AG08396 (cell line): Measurements from ENCODE around the gene IGDCC3.
A peak's percentile ranks its signal among the peaks of the same experiment; 100 is the strongest.

Experiments
- DNase-seq: peaks from one replicate; pipeline ENCODE4 v3.0.0; 2012; ENCODE audit warnings: low spot score, mixed read lengths

Gene IGDCC3

DNA sequence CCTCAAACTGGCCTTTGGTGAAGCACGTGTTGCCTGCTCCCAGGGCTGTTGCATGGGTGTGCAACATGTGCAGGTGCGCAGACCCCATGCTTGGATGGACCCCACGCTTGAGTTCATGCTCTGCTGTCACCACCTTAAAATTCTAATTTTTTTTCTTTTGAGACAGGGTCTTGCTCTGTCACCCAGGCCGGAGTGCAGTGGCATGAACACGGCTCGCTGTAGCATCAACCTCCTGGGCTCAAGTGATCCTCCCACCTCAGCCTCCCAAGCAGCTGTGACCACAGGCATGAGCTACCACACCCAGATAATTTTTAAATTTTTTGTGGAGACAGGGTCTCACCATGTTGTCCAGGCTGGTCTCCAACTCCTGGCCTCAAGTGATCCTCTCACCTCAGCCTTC is 9.1 kb upstream of the IGDCC3 start:
- no peak for DNase-seq

DNA sequence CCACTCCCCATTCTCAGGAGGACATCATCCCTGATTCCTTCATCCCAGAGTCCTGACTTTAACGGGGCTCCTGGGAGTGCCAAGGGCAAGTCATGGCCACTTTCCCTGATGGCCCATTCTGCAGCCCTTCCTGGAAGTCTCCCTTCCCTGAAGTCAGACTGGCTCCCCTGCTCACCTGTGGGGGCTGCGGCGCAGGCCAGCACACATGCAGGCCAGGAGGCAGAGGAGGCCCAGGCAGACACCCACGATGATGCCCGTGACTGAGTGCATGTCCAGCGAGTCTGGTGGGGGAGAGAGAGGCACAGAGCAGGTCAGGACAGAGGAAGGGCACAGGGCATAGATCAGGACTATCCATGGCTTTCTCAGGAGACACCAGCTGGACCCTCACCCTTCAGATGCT is 8.6 kb upstream of the IGDCC3 start:
- DNase-seq, result no peak

DNA sequence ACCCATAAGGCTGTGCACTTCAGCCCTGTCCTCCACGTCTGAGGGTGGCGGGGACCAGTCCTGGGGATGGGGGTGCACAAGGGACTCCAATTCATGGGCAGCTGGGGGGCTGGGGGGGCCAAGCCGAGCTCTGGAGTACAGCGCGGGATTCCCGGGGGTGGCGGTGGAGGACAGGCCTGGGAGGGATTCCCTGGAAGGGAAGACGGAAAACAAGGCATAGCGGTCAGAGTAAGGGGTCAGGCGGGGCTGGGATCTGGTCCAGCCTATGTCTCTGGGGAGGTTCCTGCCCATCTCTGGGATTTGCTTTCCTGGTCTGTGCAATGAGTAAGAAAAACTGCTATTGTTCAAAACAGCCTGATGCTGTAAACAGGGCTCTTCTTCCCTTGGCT is 8.1 kb upstream of the IGDCC3 start:
- no peak for DNase-seq

DNA sequence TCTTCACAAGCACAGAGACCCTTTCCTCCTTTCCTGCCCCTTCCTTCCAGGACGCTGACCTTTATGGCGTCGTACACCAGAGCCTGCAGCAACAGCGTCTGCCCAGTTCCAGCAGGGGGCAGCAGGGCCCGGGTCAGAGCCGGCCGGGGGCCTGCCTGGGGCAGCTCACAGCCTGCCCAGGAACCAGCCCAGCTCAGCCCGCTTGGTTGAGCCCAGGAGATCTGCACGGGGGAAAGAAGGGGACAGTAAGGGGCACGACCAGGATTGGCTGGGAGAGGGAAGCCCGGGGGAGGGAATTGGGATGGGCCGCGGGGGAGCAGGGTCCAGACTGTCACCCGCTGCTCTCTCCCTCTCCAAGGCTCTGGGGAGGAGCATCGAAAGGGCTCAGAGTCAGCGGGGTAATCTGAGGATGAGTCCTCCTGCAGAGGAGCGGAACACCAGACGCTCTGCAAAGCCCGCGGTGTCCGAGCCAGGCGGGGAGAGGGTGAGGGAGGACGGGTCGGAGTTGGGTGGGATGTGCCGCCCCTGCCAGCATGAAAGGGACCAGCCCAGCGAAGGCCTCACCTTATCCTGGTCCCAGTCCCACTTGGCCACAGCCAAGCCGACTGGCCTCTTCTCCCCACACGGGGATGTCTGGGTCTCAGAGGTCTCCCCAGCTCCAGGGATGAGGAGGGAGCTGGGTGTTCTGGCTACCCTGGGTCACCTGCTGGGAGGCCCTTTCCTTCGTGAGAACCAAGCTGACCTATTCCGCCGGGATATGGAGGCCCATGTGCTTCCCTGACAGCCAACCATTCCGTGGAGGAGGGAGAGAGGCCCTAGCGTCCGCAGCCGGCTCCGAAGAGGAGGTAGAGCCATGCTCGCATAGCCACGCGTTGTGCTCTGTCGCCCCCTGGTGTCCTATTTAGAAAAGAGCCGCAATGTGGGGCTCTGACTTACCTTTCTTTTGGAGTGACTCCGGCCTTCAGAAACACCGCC is 7.4 kb upstream of the IGDCC3 start:
- peak; percentile 90 for DNase-seq

DNA sequence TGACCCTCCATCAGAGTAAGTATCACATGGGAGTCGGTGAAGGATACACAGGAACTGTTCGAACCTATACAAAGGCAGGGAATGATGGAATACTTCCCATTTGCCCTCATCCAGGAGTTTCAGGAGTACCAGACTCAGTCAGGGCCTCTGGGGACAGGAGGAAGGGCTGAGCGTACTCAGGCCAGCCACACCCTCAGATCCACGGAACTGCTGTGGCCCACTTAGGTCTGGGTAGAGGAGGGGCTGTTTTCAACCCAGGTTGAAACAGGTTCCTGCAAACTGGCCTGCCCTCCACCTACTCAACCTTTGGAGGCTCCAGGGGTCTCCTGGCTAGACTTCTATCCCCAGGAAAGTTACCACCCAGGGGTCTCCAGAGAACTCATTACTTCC is 6.7 kb upstream of the IGDCC3 start:
- DNase-seq, result no peak

DNA sequence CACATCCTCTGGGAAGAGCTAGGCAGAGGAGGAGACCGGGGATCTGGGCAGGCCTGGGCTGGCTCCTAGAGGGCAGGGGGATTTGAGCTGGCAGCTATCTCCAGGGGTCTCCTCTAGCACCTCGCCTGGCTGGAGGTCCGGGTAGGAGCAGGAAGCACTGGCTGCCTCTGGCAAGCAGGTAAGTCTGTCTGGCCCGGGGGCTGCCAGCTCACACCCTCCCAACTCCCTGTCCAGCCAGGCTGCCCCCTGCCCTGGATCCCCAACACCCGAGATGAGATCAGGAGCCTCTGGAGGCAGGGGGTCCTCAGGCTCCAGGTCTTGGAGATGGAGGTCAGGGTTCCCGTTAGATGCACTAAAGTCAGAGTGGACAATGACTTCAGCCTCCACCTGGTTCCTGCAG is 6.2 kb upstream of the IGDCC3 start:
- DNase-seq, result no peak

DNA sequence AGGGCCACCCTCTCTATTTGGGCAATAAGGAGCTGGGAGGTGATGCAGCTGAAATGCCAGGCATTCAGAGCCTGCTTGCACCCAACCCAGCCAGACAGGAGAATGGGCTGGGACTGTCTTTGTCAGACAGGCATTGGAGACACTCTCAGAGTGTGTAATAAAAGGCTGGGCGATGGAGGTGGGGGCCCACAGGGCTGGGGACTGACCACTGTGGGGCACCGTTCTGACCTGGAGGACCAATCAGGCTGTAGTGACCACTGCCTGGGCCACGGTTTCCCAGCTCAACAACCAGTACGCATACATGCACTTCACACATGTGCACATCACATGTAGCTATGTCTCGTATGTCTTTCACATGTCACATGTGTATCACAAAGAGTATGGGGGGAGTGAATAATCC is 5.7 kb upstream of the IGDCC3 start:
- no peak for DNase-seq

DNA sequence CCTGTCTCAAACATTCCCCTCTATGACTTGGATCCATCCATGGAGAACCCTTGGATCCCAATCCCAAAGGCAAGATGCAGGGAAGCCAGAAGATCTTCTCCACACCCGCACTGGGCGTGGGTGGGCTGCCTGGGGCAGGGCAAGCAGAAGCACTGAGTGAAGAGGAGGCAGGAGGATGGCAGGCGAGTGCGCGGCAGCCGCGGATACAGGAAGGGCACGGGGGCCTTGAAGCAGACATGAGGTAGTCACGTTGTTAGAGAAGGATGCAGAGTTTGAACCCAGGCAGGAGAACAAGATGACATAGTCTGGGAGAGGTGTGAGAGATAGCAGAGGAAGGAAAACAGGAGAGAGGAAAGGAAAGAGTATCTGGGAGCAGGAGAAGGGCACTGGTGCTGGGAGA is 5.1 kb upstream of the IGDCC3 start:
- DNase-seq, result no peak

DNA sequence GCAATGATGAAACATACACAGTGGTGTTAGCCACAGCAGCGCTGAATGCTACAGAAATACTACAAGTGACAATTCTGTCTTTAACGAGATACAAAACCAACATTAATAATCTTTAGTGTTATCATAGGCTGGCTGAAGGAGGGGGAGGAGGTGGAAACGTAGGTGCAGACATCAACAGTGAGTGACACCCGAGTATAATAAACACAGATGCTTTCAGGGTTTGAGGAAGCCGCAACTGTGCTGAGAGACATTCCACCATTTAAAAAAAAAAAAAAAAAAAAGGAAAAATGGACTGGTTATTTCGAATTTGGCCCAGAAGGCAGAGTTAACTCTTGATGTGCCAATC is 4.3 kb upstream of the IGDCC3 start:
- DNase-seq, result no peak

DNA sequence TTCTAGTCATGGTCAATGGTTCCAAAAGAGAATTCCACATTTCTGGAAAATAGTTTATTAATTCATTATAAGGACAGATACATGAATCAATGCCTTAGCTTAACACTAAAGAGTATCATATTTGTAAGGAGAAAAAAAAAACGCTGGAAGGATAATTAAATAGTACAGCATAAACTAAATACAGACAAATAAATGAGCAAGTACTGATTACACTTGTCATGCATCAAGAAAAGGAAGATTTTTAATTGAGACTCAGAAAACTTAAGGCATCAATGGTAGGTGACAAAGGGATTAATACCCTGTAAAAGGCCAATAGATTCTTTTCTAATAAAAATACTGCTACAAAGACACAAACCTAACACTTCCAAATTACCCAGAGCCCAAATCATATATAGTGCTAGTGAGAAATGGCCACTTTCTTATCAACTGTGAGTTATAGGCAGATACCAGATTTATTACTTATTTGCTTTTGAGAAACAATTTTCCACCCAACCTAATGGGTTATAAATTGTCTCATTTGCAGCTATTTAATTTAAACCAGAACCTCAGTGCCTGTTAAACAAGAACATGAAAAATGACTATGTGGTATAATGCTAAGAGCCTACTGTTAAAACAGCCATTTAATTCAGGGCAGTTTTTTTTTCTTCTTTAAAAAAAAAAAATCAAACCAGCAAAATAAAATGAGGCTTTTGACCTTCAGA is 3.8 kb upstream of the IGDCC3 start:
- DNase-seq, result no peak

DNA sequence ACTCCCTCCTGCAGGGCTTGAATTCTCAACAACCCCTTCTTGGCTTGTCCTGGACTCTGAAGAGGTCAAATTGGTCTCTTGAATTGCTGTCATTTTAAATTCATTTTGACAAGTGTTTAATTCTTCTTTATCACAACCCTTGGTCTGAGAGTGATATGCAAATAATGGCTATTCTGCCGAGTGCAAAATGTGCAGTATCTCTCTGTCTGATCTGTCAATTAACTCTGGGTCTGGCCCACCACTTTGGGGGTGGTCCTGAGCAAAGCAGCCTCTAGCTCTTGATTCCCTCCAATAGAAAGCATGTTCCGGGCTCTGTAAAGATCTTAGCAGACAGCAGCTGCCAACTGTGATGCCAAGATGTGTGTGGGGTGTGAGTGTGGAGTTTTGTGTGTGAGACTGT is 2.2 kb upstream of the IGDCC3 start:
- no peak for DNase-seq

DNA sequence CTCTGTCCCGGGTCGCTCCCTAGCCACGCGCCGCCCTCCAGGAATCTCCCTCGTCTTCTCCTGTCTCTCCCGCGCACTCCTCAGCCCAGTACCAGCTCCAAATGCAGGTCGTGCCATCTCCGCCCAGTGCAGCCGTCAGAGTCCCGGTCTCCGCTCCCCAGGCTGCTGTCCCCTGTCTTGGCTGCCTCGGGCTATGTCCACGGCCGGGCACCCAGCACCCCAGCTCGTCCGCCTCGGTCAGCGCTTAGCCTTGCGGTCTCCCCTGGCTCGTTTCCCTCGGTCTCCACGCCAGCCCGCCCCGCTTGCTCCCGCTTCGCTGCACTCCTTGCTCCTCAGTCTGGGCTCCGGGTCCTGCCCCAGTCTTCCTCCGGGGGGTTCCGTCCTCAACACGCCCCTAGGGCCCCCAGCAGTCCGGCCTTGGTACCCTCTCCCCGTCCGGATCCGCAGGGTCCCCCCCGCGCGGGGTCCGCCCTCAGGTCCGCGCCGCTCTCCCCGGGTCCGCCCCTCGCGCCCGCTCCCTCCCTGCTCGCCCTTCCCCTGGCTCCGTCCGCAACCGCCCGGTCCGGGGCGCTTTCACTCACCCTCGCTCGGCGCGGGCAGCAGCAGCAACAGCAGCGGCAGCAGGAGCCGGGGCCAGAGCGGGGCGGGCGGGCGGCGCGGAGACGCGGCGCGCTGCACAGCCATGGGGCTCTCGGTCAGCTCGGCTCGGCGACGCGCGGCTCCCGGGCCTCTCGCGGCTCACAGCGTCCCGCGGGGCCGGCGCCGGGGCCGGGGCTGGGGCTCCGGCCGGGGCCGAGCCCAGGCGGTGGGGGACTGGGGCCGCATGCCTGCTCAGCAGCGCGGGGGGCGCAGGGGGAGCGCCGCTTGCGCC is 462 bp downstream of the IGDCC3 start:
- peak; percentile 50 for DNase-seq

DNA sequence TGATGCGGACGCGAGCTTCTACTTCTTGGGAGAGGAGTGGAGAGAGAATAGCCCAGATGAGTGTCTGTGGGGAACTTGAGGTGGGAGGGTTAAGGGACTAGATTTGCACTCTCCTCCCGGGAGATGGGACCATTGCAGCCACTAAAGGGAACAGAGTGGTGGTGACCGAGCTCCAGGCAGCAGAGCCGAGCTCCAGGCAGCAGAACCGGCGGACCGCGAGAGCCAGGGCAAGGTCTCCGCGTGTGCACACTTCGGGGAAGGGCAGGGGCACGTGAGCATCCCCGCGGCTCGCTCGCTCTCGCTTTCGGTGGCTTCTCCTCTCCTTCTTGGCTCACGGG is 1.1 kb downstream of the IGDCC3 start:
- DNase-seq, result no peak

DNA sequence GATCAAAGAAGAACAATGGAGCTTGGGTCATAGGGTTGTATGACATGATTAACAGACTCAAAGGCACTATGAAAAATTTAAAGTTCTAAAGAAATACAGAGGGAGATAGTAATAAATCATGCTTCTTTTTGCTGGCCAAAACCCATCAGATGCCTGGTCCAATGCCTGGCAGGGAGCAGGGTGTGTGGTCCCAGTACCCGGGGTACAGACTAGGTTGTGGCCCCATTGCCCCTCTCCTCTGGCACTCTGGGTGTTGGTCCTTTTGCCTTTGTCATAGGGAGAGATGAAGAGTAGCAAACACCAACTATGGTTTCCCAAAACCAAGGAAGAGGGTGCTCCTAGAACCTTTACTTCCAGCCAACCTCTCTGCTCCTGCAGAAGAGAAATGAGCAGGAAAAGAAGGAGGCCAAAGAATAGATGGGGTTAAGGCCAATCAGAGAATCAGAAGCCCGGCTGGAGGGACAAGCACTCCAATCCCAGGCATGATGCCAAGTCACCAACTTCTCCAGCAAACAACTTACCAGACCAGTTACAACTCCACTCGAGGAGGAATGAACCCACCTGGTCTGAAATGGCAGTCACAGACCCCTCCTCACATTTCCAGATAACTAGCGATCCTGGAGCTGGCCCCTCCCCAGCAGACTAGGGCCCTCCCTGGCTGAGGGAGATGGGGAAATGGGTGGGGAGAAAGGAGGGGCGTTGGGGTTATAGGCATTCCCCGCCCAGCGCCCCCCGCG is 1.8 kb downstream of the IGDCC3 start:
- DNase-seq, result no peak

DNA sequence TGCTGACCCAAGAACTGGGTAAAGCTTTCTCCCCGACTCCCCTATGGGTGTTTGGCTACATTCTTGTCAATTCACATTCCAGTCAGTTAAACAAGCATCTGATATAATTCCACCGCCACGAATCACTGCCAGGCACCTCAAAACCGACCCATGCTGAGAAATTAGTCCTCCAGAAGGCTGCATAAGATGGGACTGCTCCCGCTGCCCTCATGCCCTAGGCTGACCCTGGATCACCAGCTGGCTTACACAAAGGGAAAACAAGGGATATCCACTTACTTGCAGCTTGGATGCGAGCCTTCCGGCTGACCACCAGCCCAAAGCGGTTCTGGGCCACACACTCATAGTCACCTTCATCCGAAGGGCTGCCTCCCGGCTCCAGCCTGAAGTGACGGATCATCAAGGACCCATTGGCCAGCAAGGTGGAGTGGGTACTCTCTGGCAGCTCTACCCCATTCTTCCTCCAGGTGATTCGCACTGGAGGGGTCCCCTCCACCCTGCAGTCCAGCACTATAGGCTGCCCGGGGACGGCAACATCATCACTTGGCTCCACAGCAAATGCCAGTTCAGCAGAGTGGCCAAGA is 2.9 kb downstream of the IGDCC3 start:
- DNase-seq, result peak; percentile 41

DNA sequence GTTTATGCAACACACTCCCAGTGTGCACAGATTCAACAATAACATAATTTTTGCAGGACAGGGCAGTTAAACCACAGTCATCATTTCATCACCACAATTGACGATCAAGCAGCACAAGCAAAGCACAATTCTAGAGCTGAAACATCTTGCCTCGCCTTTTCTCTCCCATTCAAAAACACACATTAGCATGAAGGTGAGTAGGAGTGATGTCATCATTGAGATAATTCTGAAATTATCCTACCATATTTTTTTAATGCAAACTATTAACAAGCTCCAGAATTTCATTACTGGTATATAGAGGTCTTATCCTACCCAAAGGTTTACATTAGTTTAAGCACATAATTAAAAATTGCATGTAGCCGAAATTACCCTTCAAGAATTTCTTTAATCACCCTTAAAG is 3.5 kb downstream of the IGDCC3 start:
- no peak for DNase-seq

DNA sequence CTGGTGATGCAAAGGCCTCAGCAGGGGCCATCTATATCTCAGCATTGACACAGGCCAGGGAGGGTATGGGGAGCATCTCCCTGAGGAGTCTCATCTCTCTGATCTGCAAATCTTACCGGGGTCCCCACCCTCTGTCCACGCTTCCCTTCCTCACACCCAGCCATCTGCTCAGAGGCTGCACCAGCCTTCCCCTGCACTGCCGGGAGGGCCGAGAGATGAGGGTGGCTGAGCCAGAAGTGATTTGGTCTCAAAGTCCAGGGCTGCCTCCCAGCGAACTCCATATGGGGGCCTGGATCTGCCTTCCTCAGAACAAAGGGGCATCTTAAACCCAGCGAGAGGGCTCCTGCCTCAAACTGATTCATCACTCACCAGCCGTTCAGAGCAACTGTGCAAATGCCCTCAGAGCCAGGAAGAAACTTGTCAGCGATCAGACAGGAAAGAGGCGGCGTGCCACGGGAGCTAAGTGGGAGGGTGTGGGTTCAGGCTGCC is 4.6 kb downstream of the IGDCC3 start:
- DNase-seq, result no peak

DNA sequence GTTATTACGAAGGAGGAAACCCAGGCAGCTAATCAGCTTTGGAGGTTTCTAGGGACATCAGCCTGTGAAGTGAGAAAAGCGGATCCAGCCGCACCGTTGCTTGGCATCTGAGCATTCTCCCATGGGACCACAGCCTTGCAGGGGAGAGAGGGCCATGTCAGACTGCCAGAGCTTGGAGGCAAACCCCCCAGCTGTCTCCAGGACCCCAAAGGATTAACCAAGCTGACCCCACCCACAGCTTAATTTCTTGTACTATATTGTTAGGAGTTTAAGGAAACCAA is 5.1 kb downstream of the IGDCC3 start:
- DNase-seq, result no peak

DNA sequence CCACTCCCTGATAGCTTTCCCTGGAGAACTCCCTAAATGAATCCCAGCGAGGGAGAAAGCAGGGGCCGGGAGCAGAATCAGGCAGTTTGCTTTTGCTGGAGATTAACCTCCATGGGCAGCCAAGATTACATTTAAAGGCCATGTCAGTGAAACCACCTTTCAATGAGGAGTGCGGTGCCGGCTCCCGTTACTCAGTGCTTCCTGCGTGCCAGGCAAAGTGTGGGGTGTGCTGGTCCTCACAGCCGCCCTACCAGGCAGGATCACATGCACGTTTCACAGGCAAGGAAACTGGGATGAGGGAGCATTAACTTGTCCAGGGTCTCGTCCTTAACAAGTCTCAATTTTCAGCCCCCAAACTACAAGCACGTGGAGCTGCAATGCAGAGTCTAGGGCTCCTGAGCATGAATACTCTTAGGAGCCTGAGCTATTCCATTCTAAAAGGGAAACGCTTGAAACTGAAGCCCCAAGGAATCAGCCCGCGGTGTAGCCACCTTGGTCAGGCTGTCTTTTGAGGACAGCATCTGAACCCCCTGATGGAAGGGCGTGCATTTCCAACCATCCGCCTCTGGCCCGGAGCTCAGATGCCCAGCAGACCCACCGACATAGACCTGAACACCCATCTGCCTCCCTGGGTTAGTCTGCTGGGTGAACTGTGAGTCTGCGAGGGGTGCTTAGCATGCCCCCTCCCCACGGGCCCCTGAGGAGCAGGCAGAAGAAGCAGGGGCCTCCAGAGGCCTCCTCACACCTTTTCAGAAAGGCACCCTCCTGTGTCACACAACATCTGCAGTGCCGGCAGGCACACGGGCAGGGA is 5.6 kb downstream of the IGDCC3 start:
- DNase-seq, result no peak

DNA sequence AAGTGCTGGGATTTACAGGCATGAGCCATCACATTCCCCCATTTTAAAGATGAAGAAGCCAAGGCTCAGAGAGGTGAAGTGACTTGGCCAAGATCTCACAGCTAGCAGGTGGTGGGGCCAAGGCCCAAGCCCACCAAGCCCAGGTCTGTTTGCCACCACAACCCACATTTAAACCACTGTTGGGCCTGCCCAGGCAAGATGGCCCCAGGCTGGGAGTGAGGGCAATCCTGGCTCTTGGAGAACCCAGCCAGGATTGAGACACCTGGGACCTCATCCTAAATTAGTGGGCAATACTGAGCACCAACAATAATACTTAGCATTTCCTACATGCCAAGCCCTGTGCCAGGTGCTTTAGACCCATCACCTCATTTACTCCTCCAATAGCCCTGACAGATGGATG is 6.9 kb downstream of the IGDCC3 start:
- DNase-seq, result no peak

DNA sequence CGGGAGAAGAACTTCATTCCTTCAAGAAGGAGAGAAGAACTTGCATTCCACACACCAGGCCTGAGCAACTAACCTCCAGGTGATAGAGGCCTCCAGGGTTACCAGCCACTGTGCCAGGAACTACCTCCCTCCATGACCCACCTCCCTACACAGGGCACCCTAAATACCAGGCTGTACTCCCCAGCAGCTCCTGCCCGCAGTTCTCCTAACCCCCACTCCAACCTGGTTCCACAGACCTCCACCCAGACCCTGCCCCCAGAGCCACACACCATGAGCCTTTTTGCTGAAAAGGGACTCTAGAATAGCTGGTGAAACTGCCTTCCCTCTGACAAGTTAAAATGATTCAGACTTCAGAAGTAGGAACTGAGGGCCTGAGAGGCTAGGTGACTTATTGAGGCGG is 8.2 kb downstream of the IGDCC3 start:
- no peak for DNase-seq
